Natural killer cell (primary cell): ENCODE data around the gene NATD1. TPM values are rescaled to one million over a fixed set of nuclear protein-coding genes. Genes with fewer than 3 reads are reported as not detected.
A peak's percentile ranks its signal among the peaks of the same experiment; 100 is the strongest.

Experiments
- ATAC-seq, 3 donors: fragments of 150-1000 bp in 2 of 3; fragments of 200-7000 bp in 1 of 3; cut with Tn5 transposase; 1 replicate in 1 of 3; 2 replicates in 2 of 3; pipeline ENCODE4 v1.10.0; 2021; ENCODE audit warnings: mild to moderate bottlenecking in 2 of 3, moderate library complexity in 2 of 3
- DNase-seq, 2 donors: peaks; one replicate each; pipeline versions ENCODE4 v3.0.0 to v3.0.0-alpha.2; 2013 to 2021; ENCODE audit warnings: mixed read lengths in 1 of 2
- H3K27ac ChIP-seq: one replicate; pipeline ENCODE4 v1.5.1; 2013; ENCODE audit warnings: mild to moderate bottlenecking, low read length
- H3K27me3 ChIP-seq: one replicate; pipeline ENCODE4 v1.6.1; 2013; ENCODE audit warnings: low read length; ENCODE audit not compliant: control insufficient read depth, insufficient read depth
- H3K36me3 ChIP-seq: one replicate; pipeline ENCODE4 v1.6.1; 2013; ENCODE audit warnings: low read length; ENCODE audit not compliant: control insufficient read depth, insufficient read depth
- H3K4me1 ChIP-seq: one replicate; pipeline ENCODE4 v1.6.1; 2013; ENCODE audit warnings: low read length; ENCODE audit not compliant: control insufficient read depth, insufficient read depth
- H3K4me3 ChIP-seq: one replicate; pipeline ENCODE4 v1.5.1; 2013; ENCODE audit warnings: low read length
- H3K9me3 ChIP-seq: one replicate; pipeline ENCODE4 v1.6.1; 2013; ENCODE audit warnings: low read length; ENCODE audit not compliant: control insufficient read depth, insufficient read depth
- H3K27ac Mint-ChIP-seq, 2 donors: one replicate each; pipeline ENCODE4 v1.8.0; 2022; ENCODE audit warnings: mild to moderate bottlenecking in 2 of 2, mixed read lengths in 2 of 2, moderate library complexity in 1 of 2
- H3K27me3 Mint-ChIP-seq, 2 donors: one replicate each; pipeline ENCODE4 v1.8.0; 2022; ENCODE audit warnings: low read depth in 2 of 2, mixed read lengths in 2 of 2
- H3K36me3 Mint-ChIP-seq: one replicate; pipeline ENCODE4 v1.8.0; 2022; ENCODE audit warnings: mixed read lengths
- H3K4me1 Mint-ChIP-seq, 2 donors: one replicate each; pipeline ENCODE4 v1.8.0; 2022; ENCODE audit warnings: mixed read lengths in 2 of 2
- H3K4me3 Mint-ChIP-seq: one replicate; pipeline ENCODE4 v1.8.0; 2022; ENCODE audit warnings: mild to moderate bottlenecking, moderate library complexity, mixed read lengths
- H3K9me3 Mint-ChIP-seq, 2 donors: one replicate each; pipeline ENCODE4 v1.8.0; 2022; ENCODE audit warnings: mixed read lengths in 2 of 2
- WGBS: methylation state at CpG from one replicate; pipeline ENCODE4 v1.1.7; 2013; ENCODE audit warnings: missing lambda C conversion rate; ENCODE audit not compliant: insufficient coverage; 5-methylcytosine and 5-hydroxymethylcytosine counted together
- intact Hi-C: fragments of 100-400 bp; cut with micrococcal nuclease; formaldehyde crosslinking; loops from one replicate; pipeline ENCODE4 v1.14.2; 2022
- total RNA-seq, 4 donors: library from RNA; stranded (reverse); fragments of 120-200 nt in 1 of 4; gene quantifications; one replicate each; pipeline versions ENCODE4 v1.2.3 to v1.2.4, GENCODE V29; 2013 to 2022
- TF ChIP-seq, protein P1 (sequence below): fragments of 200-600 bp; IDR thresholded peaks from one replicate; pipeline ENCODE4 v1.8.0; 2022; ENCODE audit warnings: antibody characterized with exemption

The NATD1 gene
- total RNA-seq, 3 donors from 2014 or later (not counting 1 experiment from before 2014, with no cell fraction given): 10.9 to 16.3 (median 14.1) TPM

DNA sequence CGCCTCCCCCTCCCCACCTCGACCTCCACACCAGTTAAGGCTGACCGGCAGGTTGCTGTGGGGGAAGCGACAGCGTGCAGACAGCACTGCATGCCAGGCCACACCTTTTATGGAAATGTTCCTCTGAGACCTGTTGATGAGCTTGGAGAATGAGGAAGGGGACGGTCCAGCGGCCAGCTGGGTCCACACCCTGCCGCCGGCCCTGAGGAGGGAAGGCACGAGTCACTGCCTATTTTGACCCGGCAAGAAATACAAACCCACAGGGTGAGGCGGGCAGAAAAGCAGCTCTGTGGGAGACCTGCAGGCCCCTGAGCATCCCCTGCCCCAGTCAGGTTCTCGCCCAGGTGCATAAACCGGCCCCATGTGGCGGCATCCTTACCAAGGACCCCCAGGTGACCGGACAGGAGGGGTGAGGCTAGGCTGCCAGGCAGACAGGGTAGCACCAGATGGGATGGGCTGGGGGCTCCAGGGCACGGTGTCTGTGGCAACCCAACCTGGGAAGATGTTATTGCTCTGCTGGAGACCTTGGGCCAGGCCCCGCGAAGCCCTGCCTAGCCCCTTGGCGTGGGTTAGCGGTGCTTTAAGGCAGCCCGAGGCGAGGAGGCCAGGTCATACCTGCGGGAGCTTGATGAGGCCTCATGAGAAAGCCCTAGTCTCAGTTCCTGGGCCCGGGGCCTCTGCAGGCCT lies 12.7 kb downstream of the NATD1 start:
- no peak for DNase-seq
- Mint-ChIP-seq H3K27me3 (no peaks in the 10 kb centered on the region), H3K27ac (no peak overlapping the region), H3K36me3 (no peaks in the 10 kb centered on the region), H3K4me3 (no peak overlapping the region), H3K4me1 (peaks cover 5 to 6% of the 10 kb centered on the region in 2 donors), H3K9me3 (no peaks in the 10 kb centered on the region)
- H3K27ac ChIP-seq: no peak overlapping the region
- ATAC-seq: no peak
- no peaks in the 10 kb centered on the region for H3K9me3 ChIP-seq
- no peaks in the 10 kb centered on the region for H3K4me1 ChIP-seq
- TF ChIP-seq, protein P1, sequence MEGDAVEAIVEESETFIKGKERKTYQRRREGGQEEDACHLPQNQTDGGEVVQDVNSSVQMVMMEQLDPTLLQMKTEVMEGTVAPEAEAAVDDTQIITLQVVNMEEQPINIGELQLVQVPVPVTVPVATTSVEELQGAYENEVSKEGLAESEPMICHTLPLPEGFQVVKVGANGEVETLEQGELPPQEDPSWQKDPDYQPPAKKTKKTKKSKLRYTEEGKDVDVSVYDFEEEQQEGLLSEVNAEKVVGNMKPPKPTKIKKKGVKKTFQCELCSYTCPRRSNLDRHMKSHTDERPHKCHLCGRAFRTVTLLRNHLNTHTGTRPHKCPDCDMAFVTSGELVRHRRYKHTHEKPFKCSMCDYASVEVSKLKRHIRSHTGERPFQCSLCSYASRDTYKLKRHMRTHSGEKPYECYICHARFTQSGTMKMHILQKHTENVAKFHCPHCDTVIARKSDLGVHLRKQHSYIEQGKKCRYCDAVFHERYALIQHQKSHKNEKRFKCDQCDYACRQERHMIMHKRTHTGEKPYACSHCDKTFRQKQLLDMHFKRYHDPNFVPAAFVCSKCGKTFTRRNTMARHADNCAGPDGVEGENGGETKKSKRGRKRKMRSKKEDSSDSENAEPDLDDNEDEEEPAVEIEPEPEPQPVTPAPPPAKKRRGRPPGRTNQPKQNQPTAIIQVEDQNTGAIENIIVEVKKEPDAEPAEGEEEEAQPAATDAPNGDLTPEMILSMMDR: no peak
- intact Hi-C loops: no loop called here
- WGBS: 79% methylated on average over 25 of the region's 25 CpGs
- H3K4me3 ChIP-seq: no peak overlapping the region
- H3K36me3 ChIP-seq: peaks cover 5% of the 10 kb centered on the region
- no peaks in the 10 kb centered on the region for H3K27me3 ChIP-seq

DNA sequence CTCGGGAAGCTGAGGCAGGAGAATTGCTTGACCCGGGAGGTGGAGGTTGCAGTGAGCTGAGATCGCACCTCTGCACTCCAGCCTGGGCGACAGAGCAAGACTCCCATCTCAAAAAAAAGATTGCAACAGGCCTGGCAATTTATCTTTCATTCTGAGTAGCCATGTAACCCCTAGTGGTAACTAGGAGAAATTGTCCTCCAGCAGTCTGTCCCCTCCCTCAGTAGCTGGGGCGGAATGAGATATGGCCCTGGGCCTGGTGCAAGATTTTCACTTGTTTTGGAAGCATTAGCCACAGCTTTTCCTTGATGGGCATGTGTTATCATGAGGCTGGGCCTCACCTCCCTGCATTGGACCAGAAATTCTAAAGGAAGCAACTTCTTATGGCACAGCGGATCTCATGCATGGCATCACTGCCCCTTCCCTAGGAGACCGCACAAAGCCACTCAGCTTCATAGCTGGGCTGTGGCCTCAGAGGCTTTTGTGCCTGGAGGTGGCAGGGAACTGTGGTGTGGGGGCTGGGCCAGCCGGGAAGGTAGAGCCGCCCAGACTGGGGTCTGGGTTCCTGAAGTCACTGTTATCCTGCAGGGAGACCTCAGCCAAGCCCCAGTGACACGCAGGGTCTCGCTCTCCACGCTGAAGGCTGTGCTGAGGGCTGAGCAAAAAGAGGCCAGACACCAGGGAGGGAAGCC lies 13.4 kb downstream of the NATD1 start:
- no peaks in the 10 kb centered on the region for H3K27me3 ChIP-seq
- H3K9me3 ChIP-seq: no peaks in the 10 kb centered on the region
- Mint-ChIP-seq H3K36me3 (no peaks in the 10 kb centered on the region), H3K9me3 (no peaks in the 10 kb centered on the region), H3K27me3 (no peaks in the 10 kb centered on the region), H3K4me3 (no peak overlapping the region), H3K4me1 (peaks cover 2 to 6% of the 10 kb centered on the region in 2 donors), H3K27ac (no peak overlapping the region)
- peak in 2 of 3 donors; percentile 53 to 54 for ATAC-seq
- H3K36me3 ChIP-seq: peaks cover 5% of the 10 kb centered on the region
- TF ChIP-seq, protein P1: no peak
- H3K4me1 ChIP-seq: no peaks in the 10 kb centered on the region
- WGBS: 93% methylated on average over 12 of the region's 12 CpGs
- peak in 1 of 2 donors; percentile 19 for DNase-seq
- intact Hi-C loops: no loop called here
- H3K27ac ChIP-seq: no peak overlapping the region
- no peak overlapping the region for H3K4me3 ChIP-seq

DNA sequence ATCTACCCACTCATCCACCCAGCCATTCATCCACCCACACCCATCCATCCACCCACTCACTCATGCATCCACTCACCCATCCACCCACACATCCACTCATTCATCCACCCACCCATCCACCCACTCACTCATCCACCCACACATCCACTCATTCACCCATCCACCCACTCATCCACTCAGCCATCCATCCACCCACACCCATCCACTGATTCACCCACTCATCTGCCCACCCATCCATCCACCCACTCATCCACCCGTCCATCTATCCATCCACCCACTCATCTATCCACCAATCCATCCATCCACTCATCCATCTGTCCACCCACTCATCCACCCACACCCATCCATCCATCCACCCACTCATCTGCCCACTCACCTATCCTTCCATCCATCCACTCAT lies 17.3 kb downstream of the NATD1 start:
- ATAC-seq: no peak
- WGBS: 85% methylated on average over 1 of the region's 1 CpG
- no peak overlapping the region for H3K27ac ChIP-seq
- no peak overlapping the region for H3K4me3 ChIP-seq
- Mint-ChIP-seq H3K9me3 (peaks cover 3 to 4% of the 10 kb centered on the region in 2 donors), H3K27ac (no peak overlapping the region), H3K4me1 (peaks cover 0 to 4% of the 10 kb centered on the region in 2 donors), H3K27me3 (no peaks in the 10 kb centered on the region), H3K36me3 (no peaks in the 10 kb centered on the region), H3K4me3 (no peak overlapping the region)
- TF ChIP-seq, protein P1: no peak
- no peaks in the 10 kb centered on the region for H3K36me3 ChIP-seq
- no peaks in the 10 kb centered on the region for H3K4me1 ChIP-seq
- peaks cover 2% of the 10 kb centered on the region for H3K9me3 ChIP-seq
- DNase-seq: no peak
- intact Hi-C loops: no loop called here
- no peaks in the 10 kb centered on the region for H3K27me3 ChIP-seq
